ENCODE data around the gene KRTAP5-3. TPM values are rescaled to one million over a fixed set of nuclear protein-coding genes. Genes with fewer than 3 reads are reported as not detected.

The KRTAP5-3 gene
- total and polyA plus RNA-seq, 4 donors = not detected

DNA sequence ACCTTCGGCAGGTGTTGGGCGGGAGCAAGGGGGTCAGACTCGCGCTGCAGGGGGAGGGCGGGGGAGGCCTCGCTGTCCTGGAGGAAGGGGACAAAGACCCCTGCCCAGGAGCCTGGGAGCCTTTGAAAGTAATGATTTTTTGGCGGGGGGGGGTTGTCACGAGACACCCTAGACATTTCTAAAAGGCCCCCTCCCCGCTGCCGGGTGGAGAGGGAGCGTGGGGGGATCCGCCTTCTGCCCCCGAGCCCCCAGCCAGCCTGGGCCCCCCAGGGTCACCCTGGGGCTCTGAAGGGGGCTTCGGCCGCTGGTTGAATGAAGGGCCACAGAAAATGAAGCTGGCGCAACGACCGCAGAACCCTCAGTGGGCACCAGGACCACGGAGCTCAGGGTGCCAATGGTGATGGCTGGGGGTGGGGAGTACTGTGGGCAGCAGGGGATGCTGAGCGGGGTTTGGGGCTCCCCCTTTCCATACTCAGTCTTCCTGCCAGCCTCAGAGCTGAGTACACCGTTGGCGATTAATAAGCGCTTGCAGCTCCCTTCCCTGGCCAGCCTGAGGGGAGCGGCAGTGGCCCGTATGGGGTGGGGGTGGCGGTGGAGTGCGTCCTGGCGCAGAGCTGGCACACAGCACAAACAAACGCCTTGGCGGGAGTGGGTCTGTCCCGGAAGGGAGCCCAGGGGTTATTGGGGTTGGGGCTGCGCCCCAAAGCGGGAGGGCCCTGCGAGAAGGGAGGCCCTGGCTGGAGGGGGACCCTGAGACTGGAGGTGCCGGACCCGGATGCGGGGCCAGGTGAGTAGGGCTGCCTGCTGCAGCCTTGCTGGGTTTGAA lies 35.0 kb downstream of the KRTAP5-3 start:
- WGBS, 2 donors = 3 to 4% methylated on average over 34 to 37 of the region's 37 CpGs
- Histone ChIP-seq H3K4me3 (ENCODE audit: low read length in 2 of 2) (peak overlapping the region; percentile 33 to 58), H3K27ac (ENCODE audit: low read depth in 1 of 2, low read length in 2 of 2) (peak overlapping the region in 1 of 2 donors; percentile 8), H3K27me3 (ENCODE audit: control insufficient read depth in 1 of 2, insufficient read depth in 2 of 2, low read length in 1 of 2) (no peaks in the 10 kb centered on the region), H3K4me1 (ENCODE audit: control insufficient read depth in 1 of 2, insufficient read depth in 2 of 2, low read length in 2 of 2) (no peaks in the 10 kb centered on the region), H3K9me3 (ENCODE audit: control insufficient read depth, low read length) (peaks cover under 1% of the 10 kb centered on the region), H3K36me3 (ENCODE audit: control insufficient read depth in 1 of 2, insufficient read depth in 2 of 2, low read length in 1 of 2) (no peaks in the 10 kb centered on the region)
- intact Hi-C loops (cut with DNase I) = no loop called here
- DNase-seq = peak in 1 of 2 donors; percentile 81
- ATAC-seq (ENCODE audit: low FRiP score) = no peak

DNA sequence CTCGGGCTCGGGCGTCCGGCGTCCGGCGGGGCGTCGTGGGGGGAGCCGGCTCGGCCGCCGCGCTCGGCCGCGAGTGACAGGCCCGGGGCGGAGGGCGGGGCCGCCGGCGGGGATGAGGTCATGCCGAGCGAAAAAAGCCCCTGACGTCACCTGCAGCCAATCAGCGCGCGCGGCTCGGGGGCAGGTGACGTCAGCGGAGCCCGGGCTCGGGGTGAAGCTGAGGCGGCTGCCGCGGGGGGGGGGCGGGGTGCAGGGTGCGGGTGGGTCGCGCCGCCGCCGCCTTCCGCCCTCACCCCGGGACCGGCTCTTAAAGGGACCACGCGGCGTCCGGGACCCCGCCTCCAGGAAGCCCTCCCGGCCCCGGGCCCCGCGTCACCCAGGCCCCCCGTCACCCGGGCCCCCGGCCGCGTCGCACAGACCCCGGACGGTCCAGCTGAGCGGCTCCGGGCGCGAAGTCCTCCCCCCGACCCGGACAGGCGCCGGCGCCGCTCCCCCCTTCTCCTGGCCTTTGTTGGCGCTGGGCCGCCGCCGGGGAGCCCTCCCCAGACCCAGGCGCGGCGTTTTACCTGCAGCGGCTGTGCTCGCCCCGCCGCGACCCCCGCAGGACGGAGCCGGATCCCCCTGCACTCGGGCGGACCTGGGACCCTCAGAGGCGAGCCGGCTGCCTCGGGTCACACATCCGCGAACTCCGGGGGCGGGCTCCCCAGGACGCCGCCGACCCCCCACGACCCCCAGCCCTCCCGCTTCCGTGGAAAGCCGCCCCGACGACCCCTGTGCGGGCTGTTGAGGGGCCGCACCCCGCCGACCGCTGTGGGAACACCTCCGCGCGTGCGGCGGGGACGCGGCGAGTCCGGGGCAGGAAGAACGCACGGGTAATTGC lies 35.8 kb downstream of the KRTAP5-3 start, which contains the start of gene DUSP8:
Gene DUSP8, minus strand, starts transcription at position 75 of the 880 bp plus-strand sequence. CDS start 6,445 bp downstream, outside the sequence.
- ATAC-seq (ENCODE audit: low FRiP score) (peak; percentile 87), DNase-seq (peak; percentile 95 to 97)
- Histone ChIP-seq H3K27me3 (ENCODE audit: control insufficient read depth in 1 of 2, insufficient read depth in 2 of 2, low read length in 1 of 2) (no peaks in the 10 kb centered on the region), H3K27ac (ENCODE audit: low read depth in 1 of 2, low read length in 2 of 2) (no peak within 1 kb of the TSS), H3K4me3 (ENCODE audit: low read length in 2 of 2) (peak within 1 kb of the TSS; percentile 67 to 78), H3K4me1 (ENCODE audit: control insufficient read depth in 1 of 2, insufficient read depth in 2 of 2, low read length in 2 of 2) (no peaks in the 10 kb centered on the region), H3K36me3 (ENCODE audit: control insufficient read depth in 1 of 2, insufficient read depth in 2 of 2, low read length in 1 of 2) (no peaks in the 10 kb centered on the region), H3K9me3 (ENCODE audit: control insufficient read depth, low read length) (no peaks in the 10 kb centered on the region)
- intact Hi-C loops (cut with DNase I) = no loop called here
- WGBS, 2 donors = 1% methylated on average over 77 to 124 of the region's 124 CpGs

DNA sequence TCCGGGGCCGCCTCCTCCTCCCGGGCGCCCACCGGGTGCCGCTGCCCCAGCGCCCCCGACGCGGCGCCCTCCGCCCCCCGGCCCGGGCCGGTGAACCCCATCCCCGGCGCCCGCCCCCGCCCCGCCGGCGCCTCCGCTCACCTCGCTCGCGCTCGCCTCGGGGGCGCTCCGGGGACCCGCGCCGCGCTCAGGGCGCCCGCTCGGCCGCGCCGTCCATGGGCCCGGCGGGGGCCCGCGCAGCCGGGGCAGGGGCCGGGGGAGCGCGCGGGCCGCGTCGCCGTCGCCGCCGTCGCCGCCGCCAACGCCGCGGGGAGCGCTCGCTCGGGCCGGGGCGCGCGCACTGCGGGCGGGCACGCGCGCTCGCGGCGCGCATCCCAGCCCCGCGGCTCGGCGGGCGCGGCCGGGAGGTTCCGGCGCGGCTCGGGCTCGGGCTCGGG lies 36.5 kb downstream of the KRTAP5-3 start:
- intact Hi-C loops (cut with DNase I) = no loop called here
- Histone ChIP-seq H3K27me3 (ENCODE audit: control insufficient read depth in 1 of 2, insufficient read depth in 2 of 2, low read length in 1 of 2) (no peaks in the 10 kb centered on the region), H3K4me1 (ENCODE audit: control insufficient read depth in 1 of 2, insufficient read depth in 2 of 2, low read length in 2 of 2) (no peaks in the 10 kb centered on the region), H3K4me3 (ENCODE audit: low read length in 2 of 2) (peak overlapping the region; percentile 67 to 78), H3K36me3 (ENCODE audit: control insufficient read depth in 1 of 2, insufficient read depth in 2 of 2, low read length in 1 of 2) (no peaks in the 10 kb centered on the region), H3K27ac (ENCODE audit: low read depth in 1 of 2, low read length in 2 of 2) (no peak overlapping the region), H3K9me3 (ENCODE audit: control insufficient read depth, low read length) (no peaks in the 10 kb centered on the region)
- DNase-seq (no peak), ATAC-seq (ENCODE audit: low FRiP score) (no peak)
- WGBS, 2 donors = 0 to 1% methylated on average over 22 to 91 of the region's 91 CpGs

DNA sequence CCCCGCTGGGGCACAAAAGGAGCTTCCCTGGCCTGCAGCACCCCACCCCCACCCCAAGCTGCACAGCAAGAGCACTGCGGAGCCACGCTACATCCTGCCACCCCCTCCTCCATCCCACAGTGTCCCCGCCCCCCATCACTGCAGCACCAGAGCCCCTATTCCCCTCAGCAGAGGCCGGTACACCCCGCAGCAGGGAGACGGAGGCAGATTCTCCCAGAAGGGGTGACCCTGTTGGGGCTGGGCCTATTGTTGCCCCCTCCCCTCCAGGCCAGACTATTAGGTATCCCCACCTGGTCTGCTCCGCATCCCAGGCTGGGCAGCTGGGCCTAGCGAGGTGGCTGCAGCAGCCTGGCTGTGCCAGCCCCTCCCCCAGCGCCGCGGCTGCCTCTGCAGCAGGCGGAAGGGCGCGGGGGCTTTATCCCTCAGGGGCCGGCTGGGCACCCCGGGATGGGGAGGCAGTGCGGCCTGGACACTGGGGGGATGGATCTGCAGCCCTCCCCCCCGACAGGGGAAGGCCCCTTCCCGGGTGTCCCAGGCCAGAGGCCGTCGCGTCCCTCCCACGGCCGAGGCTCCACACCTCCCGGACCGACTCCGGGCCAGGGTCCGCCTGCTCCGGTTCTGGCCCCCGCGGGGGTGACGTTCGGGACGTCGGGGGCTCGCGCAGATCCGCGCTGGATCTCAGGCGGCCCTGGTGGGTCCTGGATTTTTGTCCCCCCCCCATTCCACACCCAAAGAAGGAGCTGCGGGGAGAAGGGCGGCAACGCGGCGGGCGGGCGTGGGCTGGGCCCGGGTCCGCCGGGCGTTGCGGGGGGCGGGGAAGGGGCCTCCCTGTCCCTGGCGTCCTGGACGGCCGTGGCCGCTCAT lies 37.1 kb downstream of the KRTAP5-3 start:
- Histone ChIP-seq H3K27me3 (ENCODE audit: control insufficient read depth in 1 of 2, insufficient read depth in 2 of 2, low read length in 1 of 2) (no peaks in the 10 kb centered on the region), H3K27ac (ENCODE audit: low read depth in 1 of 2, low read length in 2 of 2) (no peak overlapping the region), H3K36me3 (ENCODE audit: control insufficient read depth in 1 of 2, insufficient read depth in 2 of 2, low read length in 1 of 2) (no peaks in the 10 kb centered on the region), H3K4me3 (ENCODE audit: low read length in 2 of 2) (peak overlapping the region; percentile 67 to 78), H3K4me1 (ENCODE audit: control insufficient read depth in 1 of 2, insufficient read depth in 2 of 2, low read length in 2 of 2) (no peaks in the 10 kb centered on the region), H3K9me3 (ENCODE audit: control insufficient read depth, low read length) (no peaks in the 10 kb centered on the region)
- ATAC-seq (ENCODE audit: low FRiP score) (no peak), DNase-seq (peak; percentile 58 to 79)
- 2% methylated on average over 34 to 58 of the region's 58 CpGs for WGBS, 2 donors
- intact Hi-C loops (cut with DNase I) = no loop called here

DNA sequence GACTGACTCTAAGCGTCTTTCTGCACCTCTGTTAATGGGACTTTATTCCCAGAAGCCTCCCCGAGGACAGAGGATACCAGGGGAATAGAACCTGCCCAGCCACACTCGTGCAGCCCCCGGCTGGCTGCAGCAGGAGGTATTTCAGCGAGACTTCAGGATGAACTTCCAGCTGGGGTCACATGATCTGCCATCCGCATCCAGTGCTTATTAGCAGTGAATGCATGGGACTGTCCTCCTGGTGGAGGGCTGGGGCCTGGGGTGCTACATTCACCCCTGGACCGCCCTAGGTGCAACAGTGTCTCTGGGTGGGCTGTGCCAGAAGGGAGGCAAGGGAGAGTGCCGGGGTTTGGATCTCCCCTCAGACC lies 37.8 kb downstream of the KRTAP5-3 start:
- ATAC-seq (ENCODE audit: low FRiP score) (no peak), DNase-seq (no peak)
- intact Hi-C loops (cut with DNase I) = no loop called here
- Histone ChIP-seq H3K4me3 (ENCODE audit: low read length in 2 of 2) (no peak overlapping the region), H3K36me3 (ENCODE audit: control insufficient read depth in 1 of 2, insufficient read depth in 2 of 2, low read length in 1 of 2) (no peaks in the 10 kb centered on the region), H3K27me3 (ENCODE audit: control insufficient read depth in 1 of 2, insufficient read depth in 2 of 2, low read length in 1 of 2) (no peaks in the 10 kb centered on the region), H3K4me1 (ENCODE audit: control insufficient read depth in 1 of 2, insufficient read depth in 2 of 2, low read length in 2 of 2) (no peaks in the 10 kb centered on the region), H3K9me3 (ENCODE audit: control insufficient read depth, low read length) (no peaks in the 10 kb centered on the region), H3K27ac (ENCODE audit: low read depth in 1 of 2, low read length in 2 of 2) (no peak overlapping the region)
- WGBS, 2 donors = 48 to 51% methylated on average over 8 of the region's 8 CpGs

DNA sequence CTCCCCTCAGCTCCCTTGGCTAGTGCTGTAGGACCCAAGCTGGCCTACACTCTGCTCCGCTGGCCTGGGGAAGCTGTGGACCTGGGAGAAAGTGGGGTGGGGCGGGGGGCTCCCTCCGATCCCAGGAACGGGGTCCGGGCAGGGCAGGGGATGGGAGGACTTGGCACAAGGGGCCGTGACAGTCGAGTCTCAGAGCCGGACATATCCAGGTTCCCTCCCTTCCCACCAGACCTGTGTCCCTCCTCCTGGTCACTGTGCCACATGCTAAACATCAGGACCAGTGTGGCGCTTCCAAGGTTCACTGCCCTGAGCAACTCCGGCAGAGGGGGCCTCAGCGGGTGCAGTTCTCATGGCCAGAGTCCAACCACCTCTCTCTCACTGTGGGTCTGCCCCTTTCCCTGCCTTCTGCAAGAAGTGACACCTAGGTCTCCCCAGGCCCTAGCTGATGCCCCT lies 38.2 kb downstream of the KRTAP5-3 start:
- H3K27me3 ChIP-seq (ENCODE audit: control insufficient read depth in 1 of 2, insufficient read depth in 2 of 2, low read length in 1 of 2) = no peaks in the 10 kb centered on the region
- H3K36me3 ChIP-seq (ENCODE audit: control insufficient read depth in 1 of 2, insufficient read depth in 2 of 2, low read length in 1 of 2) = no peaks in the 10 kb centered on the region
- DNase-seq = peak in 1 of 2 donors; percentile 70
- H3K4me3 ChIP-seq (ENCODE audit: low read length in 2 of 2) = no peak overlapping the region
- 50 to 56% methylated on average over 11 of the region's 11 CpGs for WGBS, 2 donors
- ATAC-seq (ENCODE audit: low FRiP score) = no peak
- no peaks in the 10 kb centered on the region for H3K9me3 ChIP-seq (ENCODE audit: control insufficient read depth, low read length)
- H3K4me1 ChIP-seq (ENCODE audit: control insufficient read depth in 1 of 2, insufficient read depth in 2 of 2, low read length in 2 of 2) = no peaks in the 10 kb centered on the region
- no peak overlapping the region for H3K27ac ChIP-seq (ENCODE audit: low read depth in 1 of 2, low read length in 2 of 2)
- intact Hi-C loops (cut with DNase I) = no loop called here

DNA sequence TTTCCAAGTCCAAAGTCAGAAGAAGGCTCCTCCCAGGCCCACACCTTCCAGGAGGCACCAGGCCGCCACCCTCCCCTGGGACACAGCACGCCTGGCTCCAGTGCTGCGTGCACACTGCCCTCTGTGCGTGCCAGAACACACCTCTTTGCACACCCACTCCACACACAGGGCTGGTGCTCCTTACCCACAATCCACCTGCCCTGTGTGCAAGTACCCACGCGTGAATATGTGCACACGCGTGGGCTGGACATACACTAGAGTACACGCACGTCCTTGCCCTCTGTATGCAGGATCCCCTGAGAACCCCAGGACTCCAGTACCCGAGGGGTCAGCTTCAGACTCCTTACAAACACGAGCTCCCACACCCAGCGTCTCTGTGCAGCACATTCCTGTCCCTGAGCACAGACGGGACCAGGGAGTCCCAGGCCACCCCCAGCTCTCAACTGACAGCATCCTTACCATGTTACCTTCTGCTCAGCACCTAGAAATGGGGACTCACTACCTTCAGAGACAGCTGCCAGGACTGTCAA lies 38.9 kb downstream of the KRTAP5-3 start:
- WGBS, 2 donors = 44 to 45% methylated on average over 14 of the region's 14 CpGs
- Histone ChIP-seq H3K4me1 (ENCODE audit: control insufficient read depth in 1 of 2, insufficient read depth in 2 of 2, low read length in 2 of 2) (no peaks in the 10 kb centered on the region), H3K27me3 (ENCODE audit: control insufficient read depth in 1 of 2, insufficient read depth in 2 of 2, low read length in 1 of 2) (no peaks in the 10 kb centered on the region), H3K4me3 (ENCODE audit: low read length in 2 of 2) (no peak overlapping the region), H3K9me3 (ENCODE audit: control insufficient read depth, low read length) (no peaks in the 10 kb centered on the region), H3K36me3 (ENCODE audit: control insufficient read depth in 1 of 2, insufficient read depth in 2 of 2, low read length in 1 of 2) (no peaks in the 10 kb centered on the region), H3K27ac (ENCODE audit: low read depth in 1 of 2, low read length in 2 of 2) (no peak overlapping the region)
- intact Hi-C loops (cut with DNase I) = no loop called here
- DNase-seq (peak in 1 of 2 donors; percentile 59), ATAC-seq (ENCODE audit: low FRiP score) (no peak)

DNA sequence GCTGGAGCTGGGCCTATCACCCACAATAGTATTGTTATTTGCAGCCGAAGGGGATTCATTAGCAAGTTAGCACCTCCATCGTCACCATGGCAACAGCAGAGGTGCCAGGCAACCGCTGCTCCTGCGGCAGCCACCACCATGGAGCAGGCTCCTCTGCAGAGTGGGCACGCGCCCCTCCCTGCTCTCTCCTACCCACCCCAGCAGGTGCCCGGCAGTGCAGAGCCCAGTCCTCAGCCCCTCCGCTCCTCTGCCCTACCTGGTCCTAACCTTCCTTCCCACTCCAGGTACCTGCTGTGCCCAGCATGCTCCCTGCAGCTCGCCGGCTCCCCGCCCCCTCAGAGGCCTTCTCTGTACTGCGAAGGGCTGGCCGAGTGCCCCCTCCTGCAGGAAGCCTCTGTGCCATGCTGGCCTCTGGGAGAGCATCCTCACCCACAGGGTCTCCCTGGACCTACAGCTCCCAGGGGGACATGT lies 39.8 kb downstream of the KRTAP5-3 start:
- no peaks in the 10 kb centered on the region for H3K27me3 ChIP-seq (ENCODE audit: control insufficient read depth in 1 of 2, insufficient read depth in 2 of 2, low read length in 1 of 2)
- no peaks in the 10 kb centered on the region for H3K9me3 ChIP-seq (ENCODE audit: control insufficient read depth, low read length)
- WGBS, 2 donors = 55 to 56% methylated on average over 13 of the region's 13 CpGs
- H3K4me1 ChIP-seq (ENCODE audit: control insufficient read depth in 1 of 2, insufficient read depth in 2 of 2, low read length in 2 of 2) = no peaks in the 10 kb centered on the region
- H3K27ac ChIP-seq (ENCODE audit: low read depth in 1 of 2, low read length in 2 of 2) = no peak overlapping the region
- DNase-seq = peak; percentile 44 to 74
- no peak overlapping the region for H3K4me3 ChIP-seq (ENCODE audit: low read length in 2 of 2)
- H3K36me3 ChIP-seq (ENCODE audit: control insufficient read depth in 1 of 2, insufficient read depth in 2 of 2, low read length in 1 of 2) = no peaks in the 10 kb centered on the region
- intact Hi-C loops (cut with DNase I) = no loop called here
- ATAC-seq (ENCODE audit: low FRiP score) = no peak
